K562 (cell line): ENCODE results near the gene MFN1. TPM values are rescaled to one million over a fixed set of nuclear protein-coding genes. Genes with fewer than 3 reads are reported as not detected.
A peak's percentile ranks its signal among the peaks of the same experiment; 100 is the strongest.

ENCODE experiments used
- ATAC-seq: fragments of 200-7000 bp; cut with Tn5 transposase; 3 replicates; pipeline ENCODE4 v1.9.1; 2020; ENCODE audit warnings: moderate library complexity
- BruUV-seq: library from RNA; stranded (reverse); fragments of 400-500 nt; replicated peaks from 2 replicates; lab custom pipeline; 2021; lab: Mats Ljungman, UMichigan
- CTCF ChIA-PET: fragments of 300-600 bp; formaldehyde crosslinking; extraction: SDS; loops from one replicate; lab custom pipeline; 2021; ENCODE audit warnings: low intra/inter-chr PET ratio; lab: Yijun Ruan, JAX
- POLR2A ChIA-PET: fragments of 300-600, 350-650 bp; sonication (Branson Sonifier 250); formaldehyde crosslinking; extraction: SDS; loops from one replicate; lab custom pipeline; 2021; ENCODE audit warnings: antibody characterized with exemption, inconsistent platforms; lab: Yijun Ruan, JAX
- DNase-seq, 4 experiments: peaks; one replicate each; pipeline versions ENCODE4 v3.0.0 to v3.0.0-alpha.2; 2011 to 2018; ENCODE audit warnings: low spot score in 3 of 4, mixed read lengths in 3 of 4; ENCODE audit errors: extremely low read depth in 1 of 4
- FAIRE-seq: peaks from 2 replicates; lab custom pipeline; 2011; peaks lifted over from hg19 to GRCh38; lab: Jason Lieb, UNC
- H2AFZ ChIP-seq: 2 replicates; pipeline ENCODE4 v1.6.0; 2011; ENCODE audit warnings: low read depth, low read length, control low read depth, inconsistent platforms
- H3K27ac ChIP-seq: fragments of 200-600 bp; 3 replicates; pipeline ENCODE4 v1.8.0; 2011; ENCODE audit warnings: low read depth, mild to moderate bottlenecking, control low read depth, inconsistent platforms, low read length, moderate library complexity, mixed read lengths; ENCODE audit errors: extremely low read depth
- H3K27me3 ChIP-seq, 2 experiments: fragments of 300-600 bp in 1 of 2; 2 replicates in 1 of 2; 3 replicates in 1 of 2; pipeline versions ENCODE4 v1.6.0 to v1.8.0; 2011; ENCODE audit warnings: inconsistent platforms in 2 of 2, low read length in 2 of 2, mild to moderate bottlenecking in 1 of 2, mixed read lengths in 1 of 2, moderate library complexity in 1 of 2; ENCODE audit not compliant: control insufficient read depth in 2 of 2, insufficient read depth in 2 of 2
- H3K36me3 ChIP-seq: fragments of 300-600 bp; 3 replicates; pipeline ENCODE4 v1.8.0; 2011; ENCODE audit warnings: mild to moderate bottlenecking, low read length, inconsistent platforms; ENCODE audit not compliant: control insufficient read depth, insufficient read depth
- H3K4me1 ChIP-seq, 2 experiments: fragments of 200-600 bp in 1 of 2; replicated peaks in 1 of 2; 2 replicates in 1 of 2; 3 replicates in 1 of 2; pipeline versions ENCODE4 v1.5.1 to v1.8.0; 2011; ENCODE audit warnings: inconsistent platforms in 2 of 2, low read length in 2 of 2, mild to moderate bottlenecking in 1 of 2, mixed read lengths in 1 of 2, moderate library complexity in 1 of 2; ENCODE audit not compliant: control insufficient read depth in 2 of 2, insufficient read depth in 2 of 2
- H3K4me2 ChIP-seq: 2 replicates; pipeline ENCODE4 v1.6.1; 2011; ENCODE audit warnings: low read length, control low read depth, inconsistent platforms, mixed read lengths; ENCODE audit not compliant: insufficient read depth
- H3K4me3 ChIP-seq: fragments of 200-600 bp; sonication (generic), shearing (Covaris generic); 2 replicates; pipeline ENCODE4 v1.5.1; 2016; ENCODE audit warnings: control low read depth, inconsistent platforms
- H3K79me2 ChIP-seq: fragments of 200-600 bp; 3 replicates; pipeline ENCODE4 v1.8.0; 2011; ENCODE audit warnings: low read length, inconsistent platforms; ENCODE audit not compliant: control insufficient read depth, insufficient read depth
- H3K9ac ChIP-seq, 2 experiments: 2 replicates each; pipeline versions ENCODE4 v1.6.0 to v1.6.1; 2011; ENCODE audit warnings: low read depth in 2 of 2, low read length in 2 of 2, control low read depth in 1 of 2, inconsistent platforms in 1 of 2, mild to moderate bottlenecking in 1 of 2, mixed read lengths in 1 of 2; ENCODE audit not compliant: insufficient read depth in 1 of 2
- H3K9me1 ChIP-seq: one replicate; pipeline ENCODE4 v1.6.0; 2011; ENCODE audit warnings: inconsistent platforms, mild to moderate bottlenecking, low read length, moderate library complexity; ENCODE audit not compliant: control insufficient read depth, insufficient read depth
- H3K9me3 ChIP-seq: replicated peaks from 2 replicates; pipeline ENCODE4 v1.5.1; 2011; ENCODE audit warnings: low read depth, low read length, inconsistent platforms; ENCODE audit not compliant: control insufficient read depth, insufficient read depth
- H4K20me1 ChIP-seq: replicated peaks from 2 replicates; pipeline ENCODE4 v1.6.1; 2011; ENCODE audit warnings: low read length, inconsistent platforms, mixed read lengths; ENCODE audit not compliant: control insufficient read depth, insufficient read depth
- ARID1B ChIP-seq: fragments of 450-650 bp; IDR thresholded peaks from 2 replicates; pipeline ENCODE4 v1.6.1; 2016; ENCODE audit warnings: antibody characterized with exemption, mild to moderate bottlenecking, inconsistent platforms
- ATF3 ChIP-seq, 2 experiments: fragments of 450-650 bp in 1 of 2; sonication (generic) in 1 of 2; formaldehyde crosslinking in 1 of 2; IDR thresholded peaks in 1 of 2; conservative IDR thresholded peaks in 1 of 2; 2 replicates each; pipeline versions ENCODE4 v1.6.1 to v1.8.1; 2016 to 2023; ENCODE audit warnings: mild to moderate bottlenecking in 2 of 2, moderate library complexity in 2 of 2, inconsistent platforms in 1 of 2, missing genetic modification reagents in 1 of 2
- CBFA2T2 ChIP-seq: fragments of 450-650 bp; conservative IDR thresholded peaks from 2 replicates; pipeline ENCODE4 v1.6.1; 2017; ENCODE audit warnings: mild to moderate bottlenecking
- HDAC3 ChIP-seq: fragments of 450-650 bp; IDR thresholded peaks from 2 replicates; pipeline ENCODE4 v1.6.1; 2018; ENCODE audit warnings: borderline replicate concordance, mild to moderate bottlenecking, moderate library complexity; ENCODE audit not compliant: partially characterized antibody
- KDM4B ChIP-seq, 2 experiments: fragments of 450-650 bp in 1 of 2; sonication (generic) in 1 of 2; IDR thresholded peaks; 2 replicates each; pipeline ENCODE4 v1.6.1; 2016 to 2017; ENCODE audit warnings: borderline replicate concordance in 2 of 2, antibody characterized with exemption in 1 of 2, low read depth in 1 of 2, mild to moderate bottlenecking in 1 of 2
- NR1H2 ChIP-seq: sonication (generic); formaldehyde crosslinking; IDR thresholded peaks from 2 replicates; pipeline ENCODE4 v1.4.0; 2020; ENCODE audit warnings: mild to moderate bottlenecking, missing genetic modification reagents
- NR4A1 ChIP-seq, 2 experiments: fragments of 250-450 bp in 1 of 2; fragments of 450-650 bp in 1 of 2; sonication (Bioruptor Pico) in 1 of 2; IDR thresholded peaks; 2 replicates each; pipeline versions ENCODE4 v1.4.0 to v1.6.1; 2016 to 2020; ENCODE audit warnings: mild to moderate bottlenecking in 2 of 2, missing compliant biosample characterization in 1 of 2, missing genetic modification characterization in 1 of 2, moderate library complexity in 1 of 2
- PHF21A ChIP-seq: fragments of 450-650 bp; IDR thresholded peaks from 2 replicates; pipeline ENCODE4 v1.6.1; 2017; ENCODE audit warnings: low read depth, borderline replicate concordance
- PHF8 ChIP-seq: fragments of 200-600 bp; sonication (generic); IDR thresholded peaks from 2 replicates; pipeline ENCODE4 v1.6.1; 2012; ENCODE audit warnings: mixed run types, mild to moderate bottlenecking, inconsistent platforms, low read length, moderate library complexity, borderline replicate concordance
- PREB ChIP-seq: sonication (generic); formaldehyde crosslinking; IDR thresholded peaks from 2 replicates; pipeline ENCODE4 v1.8.1; 2023; ENCODE audit warnings: mild to moderate bottlenecking, missing genetic modification reagents
- RFX1 ChIP-seq: fragments of 450-650 bp; IDR thresholded peaks from 2 replicates; pipeline ENCODE4 v1.6.1; 2016; ENCODE audit warnings: mild to moderate bottlenecking, moderate library complexity
- STAT5A ChIP-seq: IDR thresholded peaks from 2 replicates; pipeline ENCODE4 v1.6.1; 2012; ENCODE audit warnings: low read length, inconsistent platforms, borderline replicate concordance
- TAF1 ChIP-seq: IDR thresholded peaks from 2 replicates; pipeline ENCODE4 v1.6.1; 2011; ENCODE audit warnings: mild to moderate bottlenecking, low read length, moderate library complexity; ENCODE audit not compliant: insufficient read depth, control insufficient read depth, severe bottlenecking; ENCODE audit errors: extremely low read depth
- TAL1 ChIP-seq: fragments of 450-650 bp; IDR thresholded peaks from 2 replicates; pipeline ENCODE4 v1.6.1; 2016; ENCODE audit warnings: mild to moderate bottlenecking
- TCF3 ChIP-seq: sonication (generic); formaldehyde crosslinking; IDR thresholded peaks from 2 replicates; pipeline ENCODE4 v1.4.0; 2020; ENCODE audit warnings: mild to moderate bottlenecking, missing genetic modification reagents
- TEAD4 ChIP-seq, 2 experiments: sonication (generic) in 1 of 2; formaldehyde crosslinking in 1 of 2; IDR thresholded peaks; 2 replicates each; pipeline versions ENCODE4 v1.6.1 to v1.8.0; 2012 to 2022; ENCODE audit warnings: borderline replicate concordance in 1 of 2, inconsistent platforms in 1 of 2, low read length in 1 of 2, mild to moderate bottlenecking in 1 of 2, missing genetic modification reagents in 1 of 2
- ZBTB34 ChIP-seq: fragments of 250-450 bp; sonication (Bioruptor Pico); IDR thresholded peaks from 2 replicates; pipeline ENCODE4 v1.8.0; 2021; ENCODE audit warnings: mild to moderate bottlenecking, moderate library complexity
- ZNF79 ChIP-seq: fragments of 250-450 bp; sonication (Bioruptor Pico); IDR thresholded peaks from 2 replicates; pipeline ENCODE4 v1.4.0; 2020; ENCODE audit warnings: low read depth, mild to moderate bottlenecking, moderate library complexity
- WGBS: fragments of 100-300 bp; shearing (Covaris generic); methylation state at CpG from one replicate; pipeline ENCODE4 v1.1.6; 2016; ENCODE audit warnings: low coverage, mixed read lengths; ENCODE audit not compliant: insufficient coverage; ENCODE audit errors: missing lambda C conversion rate; 5-methylcytosine and 5-hydroxymethylcytosine counted together
- in situ Hi-C: fragments of 300-500 bp; cut with MboI; formaldehyde crosslinking; loops from 4 replicates; pipeline ENCODE4 v1.15.0; 2018; ENCODE audit warnings: inconsistent platforms, mixed read lengths
- intact Hi-C: fragments of 100-400 bp; cut with micrococcal nuclease; formaldehyde crosslinking; loops from 2 replicates; pipeline ENCODE4 v1.14.2; 2022
- polyA plus RNA-seq, 8 experiments: library from polyadenylated mRNA; depleted of rRNA in 4 of 8; stranded (reverse) in 5 of 8; unstranded in 3 of 8; fragments of >200 nt; fragmentation: Nextera tagmentation in 2 of 8; fragmentation: Illumina TruSeq in 1 of 8; extraction: Ambion mirVana in 2 of 8; extraction: Trizol in 1 of 8; gene quantifications; 2 replicates each; pipeline versions ENCODE4 v1.2.1 to v1.2.3, GENCODE V29; 2011 to 2014; ENCODE audit warnings: inconsistent platforms in 1 of 8, missing spikeins in 1 of 8
- total RNA-seq, 7 experiments: library from RNA; depleted of rRNA in 6 of 7; stranded (reverse); fragments of >200 nt in 6 of 7; fragmentation: Illumina TruSeq in 2 of 7; extraction: Trizol in 2 of 7; gene quantifications; 2 replicates each; pipeline versions ENCODE4 v1.2.1 to v1.2.3, GENCODE V29; 2011 to 2021; ENCODE audit warnings: low replicate concordance in 1 of 7

Gene MFN1
- total and polyA plus RNA-seq, 9 of the 15 experiments (the other 6 are each of a cell fraction or from before 2014, with no cell fraction given) = 10.5 to 42.7 (median 22.6) TPM

- 50% methylated on average over 1 of the region's 1 CpG for WGBS
- H3K9me1 ChIP-seq = no peaks in the 10 kb centered on the region
- no peak for FAIRE-seq
- H3K9me3 ChIP-seq = no peaks in the 10 kb centered on the region
- H3K4me2 ChIP-seq = no peak overlapping the region
- ATAC-seq = peak; percentile 38; the same call in 2 of the 3 replicates
- no peaks in the 10 kb centered on the region for H3K27me3 ChIP-seq
- no peak overlapping the region for H3K4me3 ChIP-seq
- H3K36me3 ChIP-seq = peaks cover 54% of the 10 kb centered on the region
- DNase-seq = peak in 1 of 4 experiments; percentile 19
- in situ Hi-C loops = no loop called here
- BruUV-seq = no TSS peak
- H3K27ac ChIP-seq = no peak overlapping the region
- intact Hi-C loops = no loop called here
- peaks cover 13% of the 10 kb centered on the region; the same call in 2 of the 3 replicates for H3K79me2 ChIP-seq
- no peaks in the 10 kb centered on the region for H4K20me1 ChIP-seq
- H2AFZ ChIP-seq = no peak overlapping the region
- POLR2A ChIA-PET = interaction anchor here (0.6 to 1.6 kb wide), 5 partner anchors 9 to 141 kb away, joined by 3 to 6 read pairs (median 4); partner anchors contain the start of gene MFN1
- no peaks in the 10 kb centered on the region for H3K4me1 ChIP-seq
- CTCF ChIA-PET = no interaction called here
- H3K9ac ChIP-seq = no peak overlapping the region
- no peak for TF ChIP-seq ZNF79 (CRISPR knock-in tag)
- no peak for TF ChIP-seq PREB (CRISPR knock-in tag)
- peak; percentile 32 for TF ChIP-seq HDAC3
- peak; percentile 73 for TF ChIP-seq TCF3 (CRISPR knock-in tag)
- peak; percentile 56 for TF ChIP-seq TAL1
- TF ChIP-seq TAF1 = no peak
- no peak for TF ChIP-seq NR1H2 (CRISPR knock-in tag)
- peak; percentile 60 for TF ChIP-seq ARID1B
- TF ChIP-seq RFX1 = 0 out of 2 replicates have a peak, but pooled peaks have one; percentile 14
- TF ChIP-seq KDM4B (IDR thresholded peaks at IDR 0.05; ENCODE audit: borderline replicate concordance in 2 of 2, low read depth in 1 of 2) = no peak
- no peak for TF ChIP-seq PHF8
- peak; percentile 75; the same call in 1 of the 2 replicates for TF ChIP-seq STAT5A
- 0 out of 2 replicates have a peak, but pooled peaks have one; percentile 10 for TF ChIP-seq ATF3 (IDR thresholded peaks at IDR 0.05)
- no peak for TF ChIP-seq ATF3 (CRISPR knock-in tag; conservative IDR thresholded peaks at IDR 0.05)
- no peak for TF ChIP-seq PHF21A
- no peak for TF ChIP-seq NR4A1 (CRISPR knock-in tag; IDR thresholded peaks at IDR 0.05)
- TF ChIP-seq NR4A1 (tag; IDR thresholded peaks at IDR 0.05) = no peak
- TF ChIP-seq TEAD4 (IDR thresholded peaks at IDR 0.05; ENCODE audit: low read length) = peak; percentile 68; the same call in 1 of the 2 replicates
- no peak for TF ChIP-seq TEAD4 (CRISPR knock-in tag; IDR thresholded peaks at IDR 0.05; ENCODE audit: borderline replicate concordance)
- TF ChIP-seq ZBTB34 = no peak
- TF ChIP-seq CBFA2T2 = 0 out of 2 replicates have a peak, but pooled peaks have one; percentile 25
Observed at GRCh38 chr3:179336345-179336929, 11.1 kb upstream of the MFN1 start.
